Activated CD8-positive, alpha-beta memory T cell treated with anti-CD3 and anti-CD28 coated beads, Interleukin-2, amount 50 U/mL, for 48 hours (primary cell): ENCODE data around the gene SLC12A7.
"Not testable (repeated sequence)": the region's sequence is repeated elsewhere in the genome, so short reads cannot be mapped to it uniquely, and the experiment has no call there.

Source experiments
- DNase-seq: peaks from one replicate; pipeline ENCODE4 v3.0.0-alpha.2; 2020

SLC12A7 gene

DNA sequence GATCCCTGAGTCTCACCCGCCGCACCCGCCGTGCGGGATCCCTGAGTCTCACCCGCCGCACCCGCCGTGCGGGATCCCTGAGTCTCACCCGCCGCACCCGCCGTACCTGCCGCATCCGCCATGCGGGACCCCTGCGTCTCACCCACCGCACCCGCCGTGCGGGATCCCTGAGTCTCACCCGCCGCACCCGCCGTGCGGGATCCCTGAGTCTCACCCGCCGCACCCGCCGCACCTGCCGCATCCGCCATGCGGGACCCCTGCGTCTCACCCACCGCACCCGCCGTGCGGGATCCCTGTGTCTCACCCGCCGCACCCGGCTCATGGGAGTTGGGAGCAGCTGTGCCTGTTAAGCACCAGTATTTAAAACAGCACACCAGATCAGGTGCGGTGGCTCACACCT, 50.6 kb downstream of the SLC12A7 start:
- DNase-seq: not testable (repeated sequence)

DNA sequence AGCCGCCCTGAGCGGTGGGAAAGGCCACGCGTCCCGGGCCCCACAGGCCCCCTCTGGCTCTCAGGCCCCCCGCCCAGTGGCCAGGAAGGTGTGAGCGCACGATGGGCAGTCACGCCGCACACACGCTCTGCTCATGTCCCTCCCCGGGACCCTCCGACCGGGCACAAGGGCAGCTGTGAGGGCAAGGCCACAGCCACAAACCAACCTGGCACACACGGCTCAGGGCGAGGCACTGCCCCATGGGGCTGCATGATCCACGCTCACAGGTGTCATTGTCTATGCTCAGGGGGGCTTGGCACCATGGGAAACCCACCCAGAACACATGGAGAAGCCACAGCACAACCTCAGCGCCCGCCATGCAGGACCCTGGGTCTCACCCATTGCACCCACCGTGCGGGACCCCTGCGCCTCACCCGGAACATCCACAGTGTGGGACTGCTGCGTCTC, 51.3 kb downstream of the SLC12A7 start:
- no peak for DNase-seq

- no peak for DNase-seq
These were observed 52.0 kb downstream of the SLC12A7 start for GRCh38 chr5:1059884-1060263.

GRCh38 chr5:1058988-1059883, 52.6 kb downstream of the SLC12A7 start:
- no peak for DNase-seq

DNA sequence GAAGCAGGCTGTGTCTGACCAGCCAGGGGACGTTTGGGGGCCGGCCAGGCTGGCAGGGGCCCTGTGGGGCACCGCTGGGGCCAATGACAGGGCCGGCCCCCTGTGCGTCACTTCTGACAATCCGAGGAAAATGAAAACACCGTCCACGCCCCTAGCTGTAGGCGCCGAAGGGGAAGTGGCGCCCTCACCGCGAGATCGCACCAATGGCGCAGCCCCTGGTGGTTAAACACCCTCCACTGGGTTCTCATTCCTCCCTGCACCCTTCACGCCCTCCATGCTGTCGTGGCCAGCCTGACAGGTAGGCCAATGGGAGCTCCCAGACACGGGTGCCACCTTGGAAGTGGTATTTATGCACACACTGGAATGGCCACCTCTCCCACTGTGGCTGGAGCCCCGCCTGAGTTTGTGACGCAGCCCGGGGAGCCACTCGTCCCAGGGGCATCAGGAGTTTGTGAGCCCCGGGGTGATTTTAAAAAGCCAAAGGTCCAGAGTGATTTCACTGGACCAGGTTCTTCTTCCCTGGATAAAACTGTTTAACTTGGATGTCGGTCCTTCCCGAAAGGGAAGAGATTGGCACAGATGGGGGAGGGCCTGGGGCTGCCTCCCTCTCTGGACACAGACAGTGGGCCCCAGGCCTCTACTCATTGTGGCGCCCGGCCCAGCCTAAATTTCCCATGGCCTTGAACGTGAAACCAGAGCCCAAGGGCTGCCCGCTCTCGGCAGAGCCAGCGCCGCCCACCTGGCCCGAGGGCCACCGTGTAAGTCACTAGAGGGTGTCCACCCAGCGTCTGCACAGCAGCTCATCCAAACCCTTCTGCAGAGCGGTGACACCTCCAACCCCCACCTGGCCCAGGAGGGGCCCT, 53.5 kb downstream of the SLC12A7 start:
- no peak for DNase-seq

DNA sequence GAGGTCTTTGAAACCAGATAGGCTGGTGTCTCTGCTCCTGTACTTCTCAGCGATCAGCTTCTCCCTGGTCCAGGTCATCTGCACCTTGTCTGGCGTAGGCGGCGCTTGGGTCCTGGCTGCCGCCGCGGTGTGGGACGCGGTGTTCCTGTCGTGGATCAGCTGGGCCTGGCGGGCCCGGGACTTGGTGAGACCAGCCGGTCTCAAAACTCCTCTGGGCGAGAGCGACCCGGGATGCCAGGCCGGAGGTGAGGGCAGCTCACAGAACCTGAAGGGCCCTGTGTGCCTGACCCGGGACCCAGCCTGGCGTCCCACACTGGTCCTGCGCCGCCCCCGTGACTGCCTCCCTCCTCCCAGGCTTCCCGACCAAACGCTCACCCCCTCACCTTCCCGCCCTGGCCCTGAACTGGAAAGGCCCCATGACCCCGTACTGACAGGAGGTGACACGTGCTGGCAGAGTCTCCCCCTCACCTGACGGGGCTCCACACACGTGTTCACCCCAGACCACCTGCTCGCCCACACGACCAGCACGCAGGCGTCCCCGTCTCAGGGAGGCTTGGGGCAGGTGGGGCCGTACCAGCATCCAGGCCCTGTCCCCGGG, 54.3 kb downstream of the SLC12A7 start:
- DNase-seq: no peak

DNA sequence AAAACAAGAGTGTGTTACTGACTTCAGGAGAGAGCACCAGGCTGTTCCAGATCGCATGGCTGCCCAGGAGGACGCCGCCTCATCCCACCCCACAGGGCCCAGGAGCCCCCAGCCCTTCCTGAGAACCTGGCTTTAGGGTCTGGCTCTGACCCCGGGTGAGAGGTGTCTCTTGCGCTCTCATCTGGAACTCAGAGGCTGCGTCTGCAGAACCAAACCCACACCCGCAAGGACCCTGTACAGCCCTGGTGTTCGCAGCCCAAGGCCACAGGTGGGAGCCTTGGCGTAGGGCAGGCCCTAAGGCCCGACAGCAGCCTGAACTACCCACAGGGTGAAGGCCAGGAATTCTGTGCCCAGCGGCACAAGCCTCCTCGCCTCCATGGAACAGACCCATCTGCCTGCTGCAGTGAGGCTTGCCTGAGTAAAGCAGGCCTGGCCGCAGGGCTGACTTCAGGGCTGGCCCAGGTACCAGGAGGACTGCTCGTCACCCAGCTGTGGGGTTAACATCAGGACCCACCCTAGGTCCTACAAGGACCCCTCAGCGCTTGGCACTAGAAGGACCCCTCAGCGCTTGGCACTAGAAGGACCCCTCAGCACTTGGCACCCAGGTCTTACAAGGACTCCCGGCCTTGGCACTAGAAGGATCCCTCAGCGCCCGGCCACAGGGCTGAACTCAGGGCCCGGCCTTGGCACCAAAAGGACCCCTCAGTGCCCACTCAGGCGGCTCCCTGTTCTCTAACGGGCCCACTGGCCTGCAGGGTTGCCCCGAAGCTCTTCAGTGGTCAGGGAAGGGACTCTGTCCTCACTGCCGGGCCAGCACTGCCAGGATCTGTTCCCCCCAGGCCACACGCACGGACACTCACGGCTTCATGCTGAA, 55.0 kb downstream of the SLC12A7 start:
- DNase-seq: no peak

DNA sequence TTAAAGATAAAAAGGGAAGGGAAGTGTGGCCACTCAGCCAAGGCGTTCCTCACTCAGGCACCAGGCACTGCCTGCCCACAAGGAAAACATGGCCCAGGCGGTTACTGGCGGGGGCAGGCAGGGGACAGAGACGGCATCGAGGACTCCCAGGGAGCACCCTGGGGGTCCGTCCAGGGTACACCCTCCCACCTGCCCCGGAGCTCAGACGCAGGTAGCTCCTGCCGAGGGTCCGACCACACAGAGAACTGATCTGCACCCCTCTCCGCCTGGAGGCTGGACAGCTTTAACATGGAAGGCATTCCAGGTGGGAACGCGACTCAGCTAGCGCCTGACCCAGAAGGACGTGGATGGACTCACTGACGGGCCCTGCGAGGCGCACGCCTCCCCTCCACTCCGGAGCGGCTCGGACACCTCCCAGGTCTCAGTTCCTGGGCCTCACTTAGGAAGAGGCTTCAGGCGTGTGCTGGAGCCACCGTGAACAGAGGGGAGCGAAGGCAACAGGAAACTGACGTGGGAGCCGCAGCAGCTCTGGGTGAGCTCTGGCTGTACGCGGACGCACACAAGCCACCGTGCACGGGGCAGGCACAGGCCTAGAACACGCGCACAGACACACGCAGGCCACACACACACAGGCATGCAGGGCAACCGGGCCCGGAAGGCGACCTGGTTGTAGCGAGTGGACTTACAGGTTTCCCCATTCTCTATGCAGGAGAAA, 55.8 kb downstream of the SLC12A7 start:
- no peak for DNase-seq

DNA sequence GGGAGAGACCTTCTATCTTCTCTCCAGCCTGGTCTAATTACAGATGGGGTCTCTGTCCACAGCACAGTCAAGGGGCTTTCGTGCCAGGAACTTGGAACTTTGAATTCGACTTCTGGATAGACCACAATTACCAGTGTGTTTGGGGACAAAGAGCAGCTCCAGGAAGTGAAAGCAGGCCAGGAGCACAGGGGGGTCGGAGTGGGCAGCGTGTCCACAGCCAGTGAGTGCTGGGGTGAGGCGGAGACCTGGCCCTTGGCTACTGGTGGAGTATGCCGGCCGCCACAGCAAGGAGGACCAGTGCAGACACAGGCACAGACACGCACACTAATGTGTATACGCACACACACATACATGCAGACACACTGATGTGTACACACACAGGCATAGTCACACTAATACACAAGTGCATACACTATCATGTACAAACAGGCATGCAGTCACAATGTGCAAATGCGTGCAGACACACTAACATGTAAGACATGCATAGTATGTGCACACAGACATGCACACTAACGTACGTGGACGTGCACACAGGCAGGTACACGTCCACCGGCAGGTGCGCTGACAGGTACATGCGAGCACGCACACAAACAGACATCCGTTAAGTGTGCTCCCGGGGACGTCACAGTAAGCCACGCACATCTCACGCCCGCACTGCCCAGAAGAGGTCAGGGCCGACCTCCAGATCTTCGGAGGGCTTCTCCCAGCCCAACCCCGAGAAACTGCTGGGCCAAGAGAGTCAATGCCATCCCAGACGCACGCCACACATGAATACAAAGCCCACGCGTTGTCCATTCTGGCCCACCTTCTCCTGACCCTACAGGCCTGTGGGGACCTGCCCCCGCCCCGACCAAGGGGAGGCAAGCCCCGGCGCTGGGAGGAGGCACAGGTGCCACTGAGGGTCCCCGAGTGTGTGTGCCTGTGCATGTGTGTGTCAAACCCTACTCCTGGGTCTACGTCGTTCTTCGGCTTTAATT, 56.8 kb downstream of the SLC12A7 start:
- no peak for DNase-seq

GRCh38 chr5:1054018-1054798, 57.7 kb downstream of the SLC12A7 start:
- DNase-seq: no peak

- no peak for DNase-seq
These were observed 58.4 kb downstream of the SLC12A7 start for GRCh38 chr5:1053391-1054017.

DNA sequence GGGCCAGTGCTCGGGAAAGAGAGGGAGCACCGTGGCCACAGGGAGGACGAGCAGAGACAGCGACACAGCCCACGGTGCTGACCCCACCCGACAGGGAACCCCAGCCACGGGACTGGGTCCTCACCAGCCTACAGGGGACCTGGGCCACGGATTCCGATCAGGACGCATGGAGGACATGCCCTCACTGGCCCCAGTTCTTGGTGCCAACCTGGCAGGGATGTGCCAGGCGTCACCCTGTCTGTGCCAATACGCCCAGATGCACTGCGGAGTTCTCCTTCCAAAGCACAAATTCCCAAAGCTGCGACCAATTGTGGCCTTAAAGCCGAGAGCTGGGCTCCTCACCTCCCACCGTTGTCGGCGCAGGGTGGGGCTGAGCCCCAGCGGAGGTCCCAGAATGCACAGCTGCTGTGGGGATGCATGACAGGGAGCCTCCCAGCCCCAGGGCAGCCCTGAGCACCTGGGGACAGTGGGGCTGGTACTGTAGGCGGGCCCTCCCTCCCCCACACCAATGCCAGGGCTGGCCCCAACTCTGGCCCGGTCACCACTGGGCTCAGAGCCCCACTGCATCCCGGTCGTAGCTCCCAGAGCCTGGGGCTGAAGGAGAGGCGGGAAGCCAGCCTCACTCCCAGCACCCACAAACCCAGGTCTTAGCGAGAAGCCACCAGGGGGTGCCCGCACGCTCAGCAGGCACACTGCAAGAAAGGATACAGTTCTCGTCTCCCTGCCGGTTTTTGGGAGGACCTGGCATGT, 59.0 kb downstream of the SLC12A7 start:
- no peak for DNase-seq

DNA sequence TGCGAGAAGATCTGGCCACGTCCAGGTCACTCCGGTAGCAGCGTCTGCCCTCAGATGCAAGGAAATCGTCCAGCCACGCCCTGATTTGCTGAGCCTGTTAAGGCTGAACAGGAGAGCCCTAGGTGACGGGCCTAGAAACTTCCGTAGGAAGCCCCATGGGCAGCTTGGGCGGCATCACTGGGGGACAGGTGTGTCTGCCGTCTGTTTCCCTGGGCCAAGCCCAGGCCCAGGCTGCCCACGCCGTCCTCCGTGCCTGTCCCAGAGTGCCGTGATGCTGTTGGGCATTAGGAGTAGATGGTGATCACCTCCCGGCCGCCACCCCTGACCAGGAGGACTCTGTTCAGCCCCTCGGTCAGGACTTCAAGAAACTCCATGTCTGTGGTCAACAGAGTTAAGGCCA, 59.8 kb downstream of the SLC12A7 start:
- DNase-seq: no peak

DNA sequence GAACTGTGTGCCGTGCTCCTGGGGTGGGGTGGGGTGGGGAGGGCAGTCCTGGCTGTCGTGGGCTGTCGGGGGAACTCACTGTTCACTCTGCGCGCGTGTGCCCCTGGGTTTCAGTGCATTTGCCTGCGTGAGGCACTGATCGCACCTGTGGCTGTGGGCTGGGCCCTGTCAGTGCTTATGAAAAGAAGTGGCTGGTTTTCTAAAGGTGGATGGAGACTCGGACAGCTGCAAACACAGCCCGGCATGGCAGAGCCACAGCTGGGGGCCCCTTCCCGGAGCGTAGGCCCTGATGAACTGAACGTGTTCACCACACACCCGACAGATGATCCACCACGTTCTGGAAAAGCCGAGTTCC, 60.5 kb downstream of the SLC12A7 start:
- no peak for DNase-seq

GRCh38 chr5:1050423-1051365, 61.2 kb downstream of the SLC12A7 start:
- no peak for DNase-seq

DNA sequence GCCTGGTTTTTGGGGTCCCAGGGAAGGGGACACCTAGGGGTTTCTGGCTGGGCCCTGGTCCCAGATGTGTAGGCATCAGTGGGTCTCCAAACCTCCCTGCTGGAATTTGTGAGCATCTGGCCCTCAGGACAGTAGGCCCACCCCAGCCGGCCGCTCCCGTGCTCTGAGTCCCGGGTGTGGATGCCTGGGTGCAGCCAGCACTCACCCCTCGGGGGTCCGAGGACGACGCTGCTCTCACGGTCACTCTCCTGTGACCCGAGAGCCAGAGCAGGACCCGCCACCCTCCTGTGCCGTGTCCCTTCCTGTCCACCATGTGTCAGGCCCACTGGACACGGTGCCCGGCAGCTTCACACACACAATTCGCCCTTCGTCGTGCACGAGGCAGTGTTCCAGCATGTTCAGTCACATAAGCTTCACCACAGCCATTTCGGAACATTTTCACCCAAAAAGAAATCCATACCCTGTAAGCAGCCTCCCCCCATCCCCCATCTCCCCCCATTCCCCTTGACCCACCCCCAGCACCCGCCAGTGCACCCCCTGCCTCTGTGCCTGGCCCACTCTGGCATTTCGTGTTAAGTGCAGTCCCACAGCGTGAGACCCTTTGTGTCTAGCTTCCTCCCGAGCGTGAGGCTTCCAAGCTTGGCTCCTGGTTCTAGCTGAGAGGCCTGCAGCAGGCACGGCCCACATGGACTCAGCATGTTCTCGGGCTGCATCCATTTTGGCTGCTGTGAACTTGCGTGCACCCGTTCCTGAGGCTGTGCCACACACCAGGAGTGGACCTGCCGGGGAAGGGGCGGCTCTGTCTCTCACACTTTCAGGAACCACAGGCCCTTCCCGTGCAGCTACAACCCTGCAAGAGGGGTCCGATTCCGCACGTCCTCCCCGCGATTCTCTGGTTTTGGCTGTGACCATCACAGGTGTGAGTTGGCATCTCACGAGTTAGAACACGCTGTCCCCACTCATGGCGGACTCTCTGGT, 62.7 kb downstream of the SLC12A7 start:
- DNase-seq: no peak
